ENCODE data around the gene LPP.

The LPP gene

GRCh38 chr3:188752850-188753249 lies 598.9 kb downstream of the LPP start:
- DNase-seq (ENCODE audit: low spot score), result no peak

- DNase-seq (ENCODE audit: low spot score), result no peak
These were observed 600.3 kb downstream of the LPP start for GRCh38 chr3:188754267-188754666.

DNA sequence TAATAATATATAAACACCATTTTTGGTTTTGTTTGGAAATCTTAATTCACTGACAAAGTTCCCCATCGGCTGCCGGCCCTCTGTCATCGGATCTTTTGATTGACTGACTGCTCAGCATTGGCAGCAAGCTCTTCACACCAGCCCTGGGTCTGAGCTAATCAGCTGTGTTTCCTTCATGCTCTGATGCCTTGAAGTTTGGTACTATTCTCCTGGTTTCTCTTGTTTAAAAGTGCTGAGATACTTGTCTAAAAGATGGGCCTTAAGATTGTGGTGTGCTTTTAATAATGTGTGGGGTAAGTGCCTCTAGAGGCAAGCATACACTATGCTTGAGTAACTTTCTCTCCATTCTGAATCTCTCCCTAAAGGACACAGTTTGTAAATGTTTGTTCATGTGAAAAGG lies 602.3 kb downstream of the LPP start:
- no peak for DNase-seq (ENCODE audit: low spot score)

GRCh38 chr3:188759336-188760005 lies 605.5 kb downstream of the LPP start:
- DNase-seq (ENCODE audit: low spot score), result no peak

GRCh38 chr3:188760408-188760807 lies 606.5 kb downstream of the LPP start:
- DNase-seq (ENCODE audit: low spot score), result no peak

DNA sequence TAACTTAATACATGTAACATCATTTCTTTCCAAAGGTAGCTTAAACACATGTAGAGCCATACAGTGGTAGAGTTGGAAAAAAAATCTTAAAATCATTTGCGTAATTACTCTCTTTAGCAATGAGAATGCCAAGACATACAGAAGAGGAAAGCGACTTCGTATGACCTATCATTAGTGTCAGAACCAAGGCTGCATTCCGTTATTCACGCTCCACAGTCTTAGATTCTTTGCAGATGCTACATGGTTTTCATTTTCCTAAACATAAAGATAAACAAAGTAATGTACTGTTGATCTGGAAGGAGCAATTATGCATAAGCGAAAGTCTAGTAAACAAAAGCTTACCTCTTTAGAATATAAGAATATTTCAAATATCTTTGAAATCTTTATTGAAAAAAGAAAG lies 607.5 kb downstream of the LPP start:
- no peak for DNase-seq (ENCODE audit: low spot score)

DNA sequence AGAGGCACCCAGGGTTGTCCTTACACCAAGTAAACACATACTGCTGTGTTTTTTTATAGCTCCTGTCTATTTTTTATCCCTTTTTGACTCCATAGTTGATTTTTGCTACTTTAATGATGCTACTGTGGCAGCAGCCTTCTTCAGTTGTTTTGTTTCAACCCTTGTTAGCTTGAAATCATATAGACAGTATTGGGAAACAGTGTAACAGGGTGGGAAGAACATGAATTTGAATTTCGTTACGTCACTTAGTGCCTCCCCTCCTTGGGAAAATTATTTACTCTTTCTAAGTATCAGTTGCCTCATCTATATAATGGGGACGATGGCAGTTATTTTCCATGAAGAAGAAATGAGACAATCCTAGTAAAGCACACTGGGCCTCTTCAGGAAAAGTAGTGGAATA lies 608.0 kb downstream of the LPP start:
- no peak for DNase-seq (ENCODE audit: low spot score)

DNA sequence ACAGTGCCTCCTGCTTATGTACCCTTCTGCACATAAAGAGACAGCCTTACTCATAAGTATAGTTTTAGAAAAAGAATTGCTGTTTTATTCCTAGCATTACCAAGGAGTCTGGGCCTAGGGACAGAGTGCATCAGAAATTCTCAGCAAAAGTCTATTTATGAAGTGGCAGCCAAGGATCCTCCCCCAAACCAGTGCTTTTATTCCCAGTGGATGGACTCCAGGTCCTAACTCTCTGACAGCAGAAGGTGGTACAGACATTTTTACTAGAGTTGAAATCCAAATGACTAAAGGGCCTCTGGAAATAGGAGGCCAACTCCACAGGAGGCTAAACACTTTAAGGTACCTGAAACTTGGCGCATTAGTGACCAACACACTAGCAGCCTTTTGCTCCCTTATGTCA lies 610.7 kb downstream of the LPP start:
- DNase-seq (ENCODE audit: low spot score), result peak; percentile 13

- DNase-seq (ENCODE audit: low spot score), result no peak
These were observed 615.9 kb downstream of the LPP start for GRCh38 chr3:188769831-188770230.

DNA sequence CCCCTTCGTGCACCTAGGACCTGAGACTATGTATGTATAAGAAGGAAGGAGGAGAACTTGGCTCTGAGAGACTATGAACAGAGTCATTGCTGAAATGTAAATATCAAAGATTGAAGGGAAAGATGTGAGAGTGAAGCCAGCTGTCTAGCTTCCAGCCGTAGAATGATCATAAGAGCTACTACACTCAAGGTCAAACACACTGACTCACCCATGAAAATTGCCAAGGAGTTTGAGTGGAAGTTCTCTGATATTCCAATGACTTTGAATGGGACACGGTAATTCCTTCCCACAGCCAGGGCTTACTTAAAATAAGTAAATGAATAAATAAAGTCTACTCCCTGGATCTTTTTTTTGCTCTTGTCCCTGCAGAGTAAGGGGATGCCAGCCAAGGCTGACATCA lies 618.9 kb downstream of the LPP start:
- no peak for DNase-seq (ENCODE audit: low spot score)

DNA sequence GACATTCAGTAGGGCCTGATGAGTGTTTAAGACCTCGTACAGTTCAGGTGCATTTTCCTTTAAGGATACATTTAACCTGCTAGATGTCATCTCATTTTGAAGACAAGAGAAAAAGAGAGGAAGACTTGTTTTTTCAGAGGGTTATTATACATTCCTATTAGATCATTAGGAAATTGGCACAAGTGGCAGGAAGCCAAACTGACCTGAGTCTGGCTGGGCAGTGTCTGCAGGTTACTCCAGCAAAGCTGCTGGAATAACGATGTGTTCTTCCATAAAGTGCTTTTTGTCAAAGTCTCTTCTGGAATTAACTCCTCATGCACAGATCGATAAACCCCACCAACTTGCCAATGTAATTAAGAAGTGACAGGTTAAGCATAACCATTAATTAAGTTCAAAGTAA lies 621.5 kb downstream of the LPP start:
- no peak for DNase-seq (ENCODE audit: low spot score)

GRCh38 chr3:188776447-188776846 lies 622.5 kb downstream of the LPP start:
- DNase-seq (ENCODE audit: low spot score), result no peak

GRCh38 chr3:188778091-188778852 lies 624.3 kb downstream of the LPP start:
- no peak for DNase-seq (ENCODE audit: low spot score)

GRCh38 chr3:188779281-188779980 lies 625.5 kb downstream of the LPP start:
- DNase-seq (ENCODE audit: low spot score), result no peak

DNA sequence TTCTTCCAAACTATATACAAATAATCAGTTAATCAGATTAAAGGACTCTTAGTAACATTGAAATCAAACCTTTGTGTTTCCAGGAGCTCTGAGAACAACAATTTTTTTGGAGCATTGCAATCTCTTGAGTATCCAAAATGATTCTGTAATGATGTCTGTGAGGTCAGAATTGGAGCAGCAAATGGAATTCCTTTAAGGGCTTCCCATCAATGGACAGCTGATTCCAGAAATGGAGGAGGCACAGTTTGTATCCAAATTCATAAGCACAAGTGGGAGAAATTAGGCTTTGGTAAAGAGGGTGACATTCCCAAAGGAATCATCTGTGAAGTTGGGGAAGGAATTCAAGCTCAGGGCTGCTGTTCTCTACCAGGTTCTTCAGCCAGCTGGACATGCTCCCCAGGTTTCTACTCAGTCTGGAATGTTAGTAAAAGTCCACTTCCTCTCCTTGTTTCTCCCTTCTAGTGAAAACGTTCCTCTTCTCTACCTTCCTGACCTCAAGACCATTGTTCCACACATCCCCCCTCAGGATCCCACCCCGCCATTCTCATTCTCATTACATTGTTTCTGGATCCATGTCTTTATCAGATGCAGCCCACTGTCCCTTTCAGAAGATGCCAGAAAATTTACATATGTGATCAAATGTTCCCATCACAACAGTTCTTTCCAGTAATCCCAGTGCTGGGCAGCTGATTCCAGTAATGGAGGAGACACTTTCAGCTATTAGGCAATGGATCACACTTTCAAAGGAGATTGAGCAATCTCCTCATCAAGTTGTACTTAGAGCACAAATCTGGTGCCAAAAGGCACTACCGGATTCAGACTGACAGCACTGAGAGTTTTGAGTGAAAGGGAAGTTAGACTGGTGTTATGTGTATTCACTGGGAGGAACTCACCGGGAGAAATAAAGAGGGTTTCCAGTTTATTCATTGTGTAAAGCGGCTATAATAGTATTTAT lies 626.5 kb downstream of the LPP start:
- DNase-seq (ENCODE audit: low spot score), result peak; percentile 56

- DNase-seq (ENCODE audit: low spot score), result no peak
These were observed 628.7 kb downstream of the LPP start for GRCh38 chr3:188782613-188783124.

GRCh38 chr3:188786424-188786823 lies 632.5 kb downstream of the LPP start:
- DNase-seq (ENCODE audit: low spot score), result no peak

GRCh38 chr3:188788621-188789081 lies 634.7 kb downstream of the LPP start:
- DNase-seq (ENCODE audit: low spot score), result no peak

DNA sequence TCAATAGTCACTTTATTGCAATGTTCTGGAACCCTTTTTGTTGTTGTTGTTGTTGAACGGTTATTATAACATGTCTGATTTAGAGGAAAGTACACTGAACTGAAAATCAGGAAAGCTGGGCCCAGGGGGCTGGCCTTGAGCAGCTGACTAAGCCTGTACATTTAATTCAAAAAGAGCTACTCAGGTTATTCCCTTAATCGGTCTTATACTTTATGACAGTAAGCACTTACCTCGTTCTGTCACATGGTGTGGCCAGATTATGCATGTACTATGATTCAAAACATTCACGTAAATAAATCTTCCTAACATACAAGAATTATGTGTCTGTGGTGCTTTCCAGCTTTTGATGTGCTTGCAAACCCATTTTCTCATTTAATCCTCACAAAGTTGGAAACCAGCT lies 635.3 kb downstream of the LPP start:
- no peak for DNase-seq (ENCODE audit: low spot score)

DNA sequence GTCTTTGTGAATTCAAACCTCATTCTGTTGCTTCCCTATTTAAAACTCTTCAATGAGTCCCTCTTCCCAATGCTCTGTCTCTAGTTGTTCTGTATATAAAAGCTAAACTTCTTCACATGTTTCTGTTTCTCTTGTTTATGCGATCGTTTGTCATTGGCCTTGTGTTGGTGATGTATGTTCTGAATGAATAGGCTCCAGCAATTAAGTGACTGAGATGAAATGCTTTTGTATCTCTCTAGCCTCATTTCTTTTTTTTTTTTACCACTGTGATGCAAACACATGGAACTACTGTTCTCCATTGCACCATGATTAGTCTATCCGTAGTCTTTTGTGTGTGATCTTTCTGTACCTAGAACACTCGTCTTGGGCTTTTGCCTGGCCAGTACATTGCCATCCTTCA lies 637.4 kb downstream of the LPP start:
- DNase-seq (ENCODE audit: low spot score), result no peak

DNA sequence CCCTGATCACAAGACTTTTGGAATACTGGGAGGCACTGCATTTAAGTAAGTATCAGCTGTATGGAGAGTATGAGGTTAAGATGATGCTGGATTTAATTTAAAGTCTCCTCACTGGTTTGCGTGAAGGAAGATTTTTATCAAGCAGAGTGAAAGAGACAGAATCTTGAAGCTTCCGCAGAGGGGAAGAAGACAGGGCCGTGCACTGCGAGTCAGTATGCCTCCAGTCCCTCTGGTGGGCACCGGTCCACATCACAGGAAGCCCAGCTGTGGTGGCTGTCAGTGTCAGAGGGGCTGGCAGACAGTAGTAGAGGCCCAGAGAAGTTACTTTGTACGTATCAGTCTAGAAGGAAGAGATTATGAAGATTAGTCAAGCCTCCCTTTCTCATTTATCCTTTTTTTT lies 638.8 kb downstream of the LPP start:
- peak; percentile 74 for DNase-seq (ENCODE audit: low spot score)

All from Ammon's horn (tissue), 1 donor.